Stimulated activated CD8-positive, alpha-beta memory T cell treated with anti-CD3 and anti-CD28 coated beads, Interleukin-12 subunit alpha, Interleukin-12 subunit beta, amount 100 ng/mL, for 4 hours (primary cell): ENCODE data around the gene FAM193A.
A peak's percentile ranks its signal among the peaks of the same experiment; 100 is the strongest.
"Not testable (repeated sequence)": the region's sequence is repeated elsewhere in the genome, so short reads cannot be mapped to it uniquely, and the experiment has no call there.

Experiments
- DNase-seq: peaks from one replicate; pipeline ENCODE4 v3.0.0-alpha.2; 2020; ENCODE audit warnings: low read depth

FAM193A gene

DNA sequence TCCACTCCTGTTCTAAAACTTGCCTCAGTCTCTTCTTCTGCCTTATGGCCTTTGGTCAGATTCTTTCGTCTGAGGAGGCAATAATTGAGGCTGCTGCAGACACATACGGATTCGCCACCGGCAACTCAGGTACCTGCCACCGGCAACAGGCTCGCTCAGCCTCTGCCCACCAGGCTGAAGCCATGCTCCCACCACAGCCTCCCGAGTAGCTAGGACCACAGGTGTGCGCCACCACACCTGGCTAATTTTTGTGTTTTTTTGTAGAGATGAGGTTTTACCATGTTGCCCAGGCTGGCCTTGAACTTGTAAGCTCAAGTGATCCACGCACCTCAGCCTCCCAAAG is 193.1 kb downstream of the FAM193A start:
- DNase-seq = no peak

DNA sequence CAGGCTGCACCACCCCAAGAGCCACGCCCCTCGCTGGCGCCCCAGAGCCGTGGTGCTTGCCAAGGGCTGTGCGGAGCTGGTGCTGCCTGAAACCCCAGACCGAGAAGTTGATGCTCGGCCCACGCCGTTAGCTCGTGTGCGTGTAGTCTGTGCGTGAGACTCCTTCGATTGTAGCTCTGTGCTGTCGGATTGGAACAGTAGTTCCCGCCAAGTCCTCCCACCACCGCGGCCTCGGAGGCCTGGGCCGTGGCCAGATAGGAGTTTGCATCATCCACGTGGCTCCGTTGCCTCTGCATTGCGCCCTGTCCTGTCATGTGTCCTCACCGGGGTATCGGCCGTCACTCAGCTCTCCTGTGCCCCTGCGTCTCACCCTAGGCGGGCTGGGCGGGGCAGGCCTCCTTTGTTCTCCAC is 195.5 kb downstream of the FAM193A start:
- no peak for DNase-seq

DNA sequence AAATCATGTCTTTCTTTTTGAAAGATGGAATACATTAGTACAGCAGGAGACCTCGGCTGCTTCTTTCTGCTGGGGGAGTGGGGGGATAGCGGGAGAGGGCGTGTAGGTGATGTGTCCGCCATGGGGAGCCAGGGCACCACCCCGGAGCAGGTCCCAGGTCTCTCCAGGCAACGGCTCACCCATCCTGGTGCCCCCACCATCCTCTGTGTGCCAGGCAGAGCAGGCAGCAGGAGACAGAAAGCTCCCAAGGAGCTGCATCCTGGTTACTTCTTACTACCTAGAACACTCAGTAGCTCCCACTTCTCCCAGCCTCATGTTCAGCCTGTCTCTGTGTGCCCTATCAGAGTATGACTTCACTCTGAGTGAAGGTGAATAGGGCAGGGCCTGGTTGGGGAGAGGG is 196.1 kb downstream of the FAM193A start:
- no peak for DNase-seq

DNA sequence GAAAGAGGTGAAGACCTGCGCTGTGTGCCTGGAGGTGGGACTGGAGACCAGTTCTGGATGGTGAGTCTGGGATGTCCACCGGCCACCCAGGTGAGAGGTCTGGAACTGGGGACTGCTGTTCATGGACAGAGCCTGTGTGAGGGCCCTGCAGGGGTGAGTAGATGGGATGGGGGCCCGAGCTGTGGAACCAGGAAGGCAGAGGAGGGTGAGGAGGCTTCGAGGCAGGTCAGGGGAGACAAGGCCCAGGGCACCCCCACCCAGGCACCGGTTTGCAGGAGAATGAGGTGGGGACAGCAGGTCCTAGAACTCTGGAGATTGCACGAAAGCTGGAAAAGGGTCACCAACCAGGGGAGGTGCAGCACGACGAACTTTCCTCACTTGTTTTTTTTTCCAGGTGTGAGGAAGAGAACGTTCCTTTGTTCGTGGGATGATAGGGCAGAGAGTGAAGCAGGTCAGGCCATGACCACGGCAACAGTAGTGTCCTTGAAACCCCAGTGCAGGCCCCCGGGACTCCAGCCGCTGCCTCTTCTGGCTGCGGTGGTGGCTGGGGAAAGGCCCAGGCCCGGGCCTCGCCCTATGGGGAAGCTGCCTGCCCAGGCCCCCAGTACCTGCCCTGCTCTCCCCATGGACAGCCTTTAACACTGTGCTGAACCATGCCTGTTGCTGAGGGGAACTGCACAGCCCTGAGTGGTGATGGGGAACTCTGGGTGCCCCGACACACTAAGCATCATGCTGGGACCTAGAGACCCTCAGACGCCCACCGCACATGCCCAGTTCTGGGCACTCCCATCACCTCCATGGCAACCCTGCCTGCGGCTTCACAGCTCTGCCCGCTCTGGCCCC is 196.8 kb downstream of the FAM193A start:
- no peak for DNase-seq

DNA sequence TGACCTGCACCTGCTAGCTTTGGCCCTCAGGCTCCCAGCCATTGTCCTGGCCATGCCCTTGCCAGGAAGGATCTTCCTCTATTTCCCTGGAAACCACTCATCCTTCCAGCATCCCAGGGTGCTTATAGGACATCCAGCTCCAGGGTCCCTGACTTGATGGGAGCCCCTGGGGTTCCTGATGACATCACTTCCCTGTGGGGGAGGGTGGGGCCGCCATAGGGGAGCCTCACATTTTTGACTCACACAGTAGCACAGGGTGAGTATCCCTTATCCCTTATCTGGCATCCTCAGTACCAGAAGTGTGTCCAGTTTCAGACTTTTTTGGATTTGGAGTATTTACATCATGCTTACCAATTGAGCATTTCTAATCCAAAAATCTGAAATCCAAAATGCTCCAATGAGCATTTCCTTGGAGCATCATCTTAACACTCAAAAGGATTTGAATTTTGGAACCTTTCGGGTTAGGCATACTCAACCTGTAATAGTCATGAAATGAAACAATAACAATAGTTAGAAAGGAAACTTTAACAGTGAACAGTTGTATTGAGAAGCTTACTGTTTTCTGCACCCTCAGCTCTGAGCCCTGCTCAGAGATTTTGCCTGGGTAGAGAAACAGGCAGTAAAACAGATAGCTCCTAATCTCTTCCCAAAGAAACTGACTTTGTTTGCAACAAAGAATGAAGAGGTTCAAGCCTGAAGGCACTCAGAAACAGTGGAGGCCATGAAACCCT is 197.6 kb downstream of the FAM193A start:
- no peak for DNase-seq

DNA sequence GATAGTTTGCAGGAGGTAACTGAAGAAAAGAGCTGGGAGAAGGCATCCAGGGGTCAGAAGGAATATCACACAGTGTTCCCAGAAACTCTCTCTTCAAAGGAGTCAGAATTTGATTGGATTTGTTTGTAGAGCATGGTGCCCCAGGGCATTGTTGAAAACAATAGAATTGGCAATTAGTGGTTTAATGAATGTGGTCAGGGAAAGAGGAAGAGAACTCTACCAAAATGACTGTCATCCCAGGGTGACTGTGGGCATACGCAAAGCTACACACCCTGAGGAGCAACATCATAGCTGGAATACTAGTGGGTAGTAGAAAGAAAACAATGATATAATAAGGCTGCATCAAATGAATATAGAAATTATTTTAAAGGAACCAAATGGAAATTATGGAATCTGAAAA is 198.2 kb downstream of the FAM193A start:
- DNase-seq = no peak

DNA sequence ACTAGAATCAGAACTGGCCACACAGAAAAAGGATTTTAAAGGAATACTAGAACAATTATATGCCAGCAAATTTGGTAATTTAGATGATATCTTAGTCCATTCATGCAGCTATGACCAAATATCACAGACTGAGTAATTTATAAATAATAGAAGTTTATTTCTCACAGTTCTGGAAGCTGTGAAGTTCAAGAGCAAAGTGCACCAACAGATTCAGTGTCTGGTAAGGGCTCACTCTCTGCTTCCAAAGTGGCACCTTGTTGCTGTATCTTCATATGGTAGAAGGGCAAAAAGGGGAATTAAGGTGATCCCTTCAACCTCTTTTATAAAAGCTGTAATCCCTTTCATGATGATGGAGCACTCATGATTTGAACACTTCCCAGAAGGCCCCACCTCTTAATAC is 199.4 kb downstream of the FAM193A start:
- no peak for DNase-seq

DNA sequence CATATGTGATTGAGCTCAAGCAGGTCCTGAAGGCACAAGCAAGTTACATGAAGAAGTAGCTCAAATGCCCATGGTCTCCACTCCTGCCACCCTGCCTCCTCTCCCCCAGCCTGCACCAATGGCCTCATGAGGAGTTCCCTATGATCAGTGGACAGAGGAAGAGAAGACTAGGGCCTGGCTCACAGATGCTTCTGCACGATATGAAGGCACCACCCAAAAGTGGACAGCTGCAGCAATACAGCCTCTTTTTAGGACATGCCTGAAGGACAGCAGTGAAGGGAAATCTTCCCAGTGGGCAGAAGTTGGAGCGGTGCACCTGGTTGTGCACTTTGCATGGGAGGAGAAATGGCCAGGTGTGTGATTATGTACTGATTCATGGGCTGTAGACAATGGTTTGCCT is 201.8 kb downstream of the FAM193A start:
- not testable (repeated sequence) for DNase-seq

DNA sequence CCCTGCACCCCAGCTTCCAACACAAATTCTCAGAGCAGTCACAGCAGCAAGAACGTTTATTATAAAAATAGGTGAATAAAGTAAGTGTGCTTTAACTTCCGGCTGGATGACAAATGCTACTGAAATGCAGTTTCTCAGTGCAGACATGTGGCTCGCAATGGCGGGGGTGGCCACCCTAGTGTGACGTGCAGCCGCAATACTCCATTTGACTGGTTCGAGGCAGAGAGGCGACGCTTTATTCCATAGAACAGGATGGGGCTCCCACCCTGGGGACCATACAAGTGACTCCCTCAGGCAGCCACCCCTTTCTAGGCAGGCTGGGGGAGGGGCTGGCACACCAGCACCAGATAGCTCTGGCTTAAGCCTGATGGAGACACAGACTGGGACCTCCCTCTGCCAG is 205.2 kb downstream of the FAM193A start:
- no peak for DNase-seq

DNA sequence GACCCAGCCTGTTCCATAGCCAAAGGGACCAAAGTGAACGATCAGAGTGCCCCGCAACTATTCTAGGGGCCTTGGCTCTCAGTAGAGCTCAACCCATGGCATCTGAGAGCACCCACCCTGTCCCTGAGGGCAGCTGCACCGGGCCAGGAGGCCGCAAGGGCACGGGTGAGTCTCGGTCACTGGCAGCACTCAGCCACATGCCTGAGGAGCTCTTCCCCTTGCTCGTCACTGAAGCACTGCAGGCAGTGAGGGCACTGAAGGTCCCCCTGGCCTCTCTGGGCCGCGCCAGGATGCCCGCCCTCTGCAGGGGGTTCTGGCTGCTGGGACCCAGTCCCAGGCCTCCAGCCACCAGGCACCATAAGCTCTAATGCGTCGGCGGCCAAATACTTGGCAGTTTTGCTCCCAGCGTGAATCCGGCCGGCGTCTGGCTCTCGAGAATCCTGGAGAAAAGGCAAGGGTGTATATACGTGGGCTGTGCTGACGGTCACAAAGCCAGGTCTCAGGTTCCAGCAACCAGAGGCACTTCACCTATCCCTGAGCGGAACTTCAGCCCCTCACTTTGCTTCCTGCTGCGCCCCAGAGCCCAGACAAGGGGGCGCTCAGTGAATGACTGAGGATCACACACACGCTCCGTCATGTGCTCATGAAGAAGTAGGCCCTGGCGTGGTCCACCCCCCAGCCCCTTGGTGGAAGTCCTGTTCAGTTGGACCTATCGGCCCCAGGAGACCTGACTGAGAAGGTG is 205.8 kb downstream of the FAM193A start:
- DNase-seq = no peak

DNA sequence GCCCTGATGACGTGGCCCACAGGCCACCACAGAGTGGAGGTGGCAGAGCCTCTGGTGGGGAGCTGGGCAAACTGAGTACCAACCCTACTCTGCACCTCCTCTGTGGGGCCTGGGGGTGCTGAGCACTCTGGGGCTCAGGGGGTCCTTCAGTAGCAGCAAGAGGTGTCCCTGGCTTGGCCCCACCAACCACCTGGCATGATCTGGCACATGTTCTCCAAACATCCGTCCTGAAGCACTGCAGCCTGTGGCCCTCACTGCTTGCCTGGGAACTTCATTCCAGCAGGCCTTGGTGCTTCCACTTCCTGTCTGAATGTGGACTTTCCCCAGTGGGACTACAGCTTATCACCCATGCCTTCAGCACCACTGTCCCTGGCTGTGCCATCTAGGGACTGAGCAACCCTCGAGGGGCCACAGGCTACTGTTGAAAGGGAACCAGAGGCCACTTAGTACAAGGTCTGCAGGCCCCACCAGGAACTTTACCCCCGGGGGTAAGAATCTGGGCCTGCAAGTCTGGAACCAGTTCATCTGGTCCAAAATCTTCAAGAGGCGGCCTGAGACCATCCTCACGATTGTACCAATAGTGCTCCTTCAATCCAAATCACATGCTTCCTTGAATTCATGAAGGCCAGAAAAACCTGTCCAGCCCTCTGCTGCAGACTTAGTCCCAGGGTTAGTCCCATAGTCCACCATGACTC is 206.5 kb downstream of the FAM193A start:
- no peak for DNase-seq

DNA sequence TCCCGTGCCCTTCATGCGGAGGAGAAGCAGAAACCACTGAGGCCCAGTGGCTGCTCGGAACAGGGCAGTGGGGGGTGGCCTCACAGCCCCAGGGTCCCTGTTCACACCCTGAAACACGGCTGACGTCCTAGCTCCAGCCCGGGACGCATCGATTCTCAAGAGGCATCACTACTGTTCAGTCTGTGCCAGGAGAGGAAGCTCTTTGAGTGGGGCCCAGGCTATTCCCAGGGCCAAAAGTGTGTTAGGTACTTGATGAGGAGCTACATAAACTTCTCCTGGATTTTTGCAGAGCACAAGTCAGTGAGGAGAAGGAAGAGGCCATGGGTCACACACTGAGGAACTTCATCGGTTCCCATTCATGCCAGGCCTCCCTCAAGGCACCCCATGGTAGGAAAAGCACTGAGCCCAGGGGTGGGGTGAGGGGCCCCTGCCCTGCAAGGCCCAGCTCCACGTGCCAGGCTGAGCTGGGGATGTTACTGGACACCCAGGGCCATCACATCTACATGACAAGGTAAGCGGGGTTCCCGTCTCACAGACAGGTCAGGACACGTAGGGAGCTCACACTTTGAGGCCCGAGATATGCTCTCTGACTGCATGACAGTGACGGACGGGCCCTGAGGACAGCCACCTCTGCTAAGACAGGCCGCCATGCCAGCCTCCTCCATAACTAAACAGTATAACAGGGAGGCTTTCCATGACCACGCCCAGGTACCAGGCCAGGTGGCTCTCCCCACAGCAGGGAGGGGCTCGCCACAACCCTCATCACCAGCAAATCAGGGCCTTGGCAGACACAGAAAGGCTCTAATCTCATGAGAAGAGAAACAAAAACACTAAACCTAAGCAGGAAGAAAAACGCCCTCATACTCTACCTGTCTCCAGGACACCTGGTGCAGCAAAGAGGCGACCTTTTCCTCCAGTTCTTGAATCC is 207.3 kb downstream of the FAM193A start:
- DNase-seq = no peak

DNA sequence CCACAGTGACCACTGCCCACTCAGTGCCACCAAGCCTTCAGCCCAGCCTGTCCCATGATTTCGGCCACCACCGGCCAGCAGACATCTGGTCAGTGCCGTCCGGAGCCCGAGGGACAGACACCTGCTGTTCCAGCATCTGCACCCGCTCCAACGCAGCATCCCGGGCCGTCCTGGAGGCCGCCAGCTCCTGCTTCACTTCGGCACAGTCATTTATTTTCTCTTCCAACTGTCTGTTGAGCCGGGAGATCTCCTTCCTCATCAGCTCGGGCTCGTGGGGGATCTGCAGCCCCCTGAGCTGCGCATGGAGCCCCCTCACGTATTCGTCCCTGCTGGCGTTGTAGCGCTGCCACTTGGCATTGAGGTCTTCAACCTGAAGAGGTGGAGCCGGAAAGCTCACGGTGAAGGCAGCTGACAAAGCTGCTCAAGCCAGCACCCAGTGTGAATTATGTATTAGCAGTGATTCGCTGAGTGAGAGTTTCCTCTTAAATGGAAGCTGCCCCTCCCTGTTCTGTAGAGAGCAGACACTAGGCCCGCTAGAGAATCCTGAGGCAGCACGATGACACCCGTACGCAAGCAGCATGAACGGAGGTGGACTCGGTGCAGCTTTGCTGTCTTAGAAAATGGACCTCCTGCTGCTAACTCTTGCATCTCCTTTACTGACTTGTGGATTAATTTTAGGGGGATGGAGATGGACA is 208.3 kb downstream of the FAM193A start:
- DNase-seq = no peak

DNA sequence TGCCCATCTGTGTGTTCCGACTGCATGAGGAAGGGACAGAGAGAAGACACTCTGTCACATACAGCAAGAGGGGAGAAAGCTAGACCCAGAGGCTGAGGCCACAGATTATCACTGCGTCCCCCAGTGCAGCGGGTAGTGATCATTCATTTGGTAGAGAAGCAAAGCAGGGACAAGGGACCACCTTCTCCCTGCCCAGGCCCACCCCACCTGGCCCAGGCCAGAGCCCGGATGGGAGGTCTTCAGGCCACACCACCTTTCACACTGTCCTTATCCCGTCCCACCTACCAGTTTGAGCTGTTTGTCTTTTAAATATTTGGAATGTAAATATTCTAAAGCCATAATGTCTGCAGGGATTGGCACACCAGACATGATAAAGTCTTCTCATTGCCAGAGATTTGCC is 209.1 kb downstream of the FAM193A start:
- DNase-seq = no peak

DNA sequence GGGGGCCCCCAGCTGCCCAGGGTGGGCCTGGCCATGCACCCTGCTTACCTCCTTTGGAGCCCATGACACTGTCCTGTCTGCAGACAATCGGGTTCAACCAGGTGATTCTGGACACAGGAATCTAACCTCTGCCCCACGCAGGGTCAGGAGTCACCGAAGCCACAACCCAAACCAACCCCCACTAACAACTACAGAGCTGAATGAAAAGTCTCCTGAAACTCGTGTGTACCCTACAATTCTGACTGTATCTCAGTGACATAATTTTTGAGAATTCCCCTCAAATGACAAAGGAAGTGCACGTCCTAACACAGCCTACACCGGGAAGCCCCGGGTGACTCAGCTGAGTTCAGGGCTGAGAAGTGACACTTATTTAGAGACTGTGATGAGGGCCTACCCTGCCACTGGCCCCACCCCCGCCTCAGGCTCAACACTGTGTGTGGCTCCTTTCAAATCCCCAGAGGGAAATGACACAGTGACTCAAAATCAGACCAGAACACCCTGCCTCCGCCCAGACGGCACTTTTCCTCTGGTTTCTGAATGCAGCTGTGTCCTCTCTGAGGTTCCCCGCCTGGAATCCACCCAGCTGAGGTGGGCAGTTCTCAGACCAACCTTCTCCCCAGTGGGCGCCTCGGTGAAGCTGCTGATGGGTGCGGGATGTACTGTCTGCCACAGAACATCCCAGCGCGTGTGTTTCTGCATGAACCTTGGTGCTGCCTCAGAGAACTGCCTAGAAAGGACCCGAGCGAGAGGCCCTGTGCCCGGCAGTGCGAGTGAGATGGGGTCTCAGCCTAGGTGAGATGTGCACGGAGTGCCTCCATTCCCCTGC is 209.7 kb downstream of the FAM193A start:
- DNase-seq = peak; percentile 79

DNA sequence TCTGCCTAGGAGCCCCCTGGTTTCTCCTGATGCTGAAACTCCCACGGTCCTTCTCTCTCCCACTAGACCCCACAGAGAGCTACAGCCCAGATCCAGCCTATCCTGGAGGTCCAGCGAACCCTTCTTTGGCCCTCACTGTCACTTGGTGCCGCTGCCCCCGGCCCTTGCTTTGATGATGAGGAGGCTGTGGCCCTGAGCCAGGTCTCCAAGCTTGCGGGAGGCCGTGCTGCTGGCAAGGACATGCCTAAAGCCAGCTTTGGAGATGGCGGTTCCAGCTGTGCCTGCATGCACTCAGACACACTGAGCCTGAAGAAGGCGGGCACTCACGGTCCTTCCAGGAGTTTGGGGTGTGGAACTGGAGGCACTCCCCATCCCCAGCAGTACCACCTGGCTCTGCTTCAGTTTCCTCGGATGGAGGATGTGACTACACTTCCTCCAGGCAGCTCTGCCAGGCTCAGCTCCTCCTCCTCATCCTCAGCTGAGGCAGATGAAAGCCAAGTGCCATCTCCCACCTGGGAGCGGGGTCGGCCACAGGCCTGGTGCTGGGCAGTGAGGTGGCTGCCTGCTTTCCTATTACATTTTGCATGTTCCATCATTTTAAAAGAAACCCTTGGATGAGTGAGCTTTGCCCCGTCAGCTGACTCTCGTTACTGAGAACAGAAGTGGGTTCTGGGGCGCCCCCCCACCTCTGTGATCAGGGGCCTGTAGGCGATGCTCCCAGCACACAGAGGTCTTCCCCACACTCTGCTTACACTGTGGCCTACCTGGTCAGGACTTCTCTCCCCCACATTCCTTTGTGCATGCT is 210.6 kb downstream of the FAM193A start:
- DNase-seq = no peak

DNA sequence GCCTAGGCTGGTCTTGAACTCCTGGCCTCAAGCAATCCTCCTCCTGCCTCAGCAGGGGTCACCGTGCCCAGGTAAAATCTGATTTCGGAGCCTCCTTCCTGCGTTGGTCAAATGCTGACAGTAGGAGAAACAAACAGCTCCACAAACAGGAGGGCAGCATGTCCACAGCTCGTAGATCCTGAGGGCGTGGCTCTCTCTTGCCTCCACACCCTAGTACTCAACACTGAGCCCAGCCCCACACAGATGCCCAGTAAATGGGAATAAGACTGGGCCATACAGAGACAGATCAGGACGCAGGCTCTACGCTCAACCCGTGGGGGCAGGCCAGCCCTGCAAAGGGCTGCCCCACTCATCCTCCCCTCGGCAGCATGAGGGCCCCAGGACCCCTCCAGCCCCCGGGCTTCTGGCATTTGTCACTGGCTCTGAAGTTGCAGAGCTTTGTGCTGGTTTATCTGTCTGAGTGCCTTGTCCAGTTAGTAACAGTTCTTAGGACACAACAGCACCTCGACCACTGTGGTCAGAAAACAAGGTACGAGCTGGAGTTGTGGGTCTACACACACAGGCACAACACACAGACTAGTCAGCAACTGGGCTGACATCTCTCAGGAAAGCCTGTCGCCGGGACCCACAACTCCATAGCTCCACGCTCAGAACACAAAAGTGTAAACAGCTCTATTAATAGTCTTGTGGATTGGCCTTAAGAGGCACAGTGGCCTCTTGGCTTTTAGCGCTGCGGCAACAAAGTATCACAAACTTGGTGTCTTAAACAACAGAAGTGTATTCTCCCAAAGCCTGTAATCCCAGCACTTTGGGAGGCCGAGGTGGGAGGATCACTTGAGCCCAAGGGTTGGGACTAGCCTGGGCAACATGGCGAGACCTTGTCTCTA is 214.5 kb downstream of the FAM193A start:
- DNase-seq = no peak

DNA sequence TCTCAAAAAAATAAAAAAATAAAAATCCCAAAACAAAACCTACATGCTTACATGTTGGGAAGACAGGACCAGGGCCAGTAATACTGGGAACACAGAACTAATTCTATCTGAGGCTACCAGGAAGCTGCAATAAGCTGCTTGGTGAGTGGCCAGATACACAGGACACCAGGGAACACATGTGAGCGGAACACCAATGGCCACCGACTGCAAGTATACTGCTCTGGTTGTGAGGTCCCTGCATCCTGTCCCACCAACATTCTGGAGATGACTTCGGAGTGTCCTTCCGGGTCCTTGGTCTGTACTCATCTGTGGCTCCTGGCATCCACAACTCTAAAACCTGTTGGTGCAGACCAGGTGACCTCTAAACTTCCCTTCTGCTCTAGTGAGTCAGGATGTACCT is 217.0 kb downstream of the FAM193A start:
- DNase-seq = no peak
